Measurements from ENCODE around the gene STX1B. TPM values are rescaled to one million over a fixed set of nuclear protein-coding genes. Genes with fewer than 3 reads are reported as not detected.

STX1B gene
- total RNA-seq, 2 donors from 2014 or later, result 1.3 to 2.1 TPM

DNA sequence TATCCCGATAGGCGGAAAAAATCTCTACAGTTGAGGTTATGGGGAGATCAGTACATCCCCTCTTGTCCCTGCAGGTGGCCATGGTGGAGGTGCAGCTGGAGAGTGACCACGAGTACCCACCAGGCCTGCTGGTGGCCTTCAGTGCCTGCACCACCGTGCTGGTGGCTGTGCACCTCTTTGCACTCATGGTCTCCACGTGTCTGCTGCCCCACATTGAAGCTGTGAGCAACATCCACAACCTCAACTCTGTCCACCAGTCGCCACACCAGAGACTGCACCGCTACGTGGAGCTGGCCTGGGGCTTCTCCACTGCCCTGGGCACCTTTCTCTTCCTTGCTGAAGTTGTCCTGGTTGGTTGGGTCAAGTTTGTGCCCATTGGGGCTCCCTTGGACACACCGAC, 57.3 kb downstream of the STX1B start:
- no peaks in the 10 kb centered on the region for H3K27me3 ChIP-seq
- H3K4me1 ChIP-seq, result peaks cover 0 to 56% of the 10 kb centered on the region in 2 donors
- DNase-seq (ENCODE audit: low spot score), result no peak
- no peak overlapping the region for H3K27ac ChIP-seq
- no peak overlapping the region for H3K4me3 ChIP-seq
- TF ChIP-seq, protein P1, sequence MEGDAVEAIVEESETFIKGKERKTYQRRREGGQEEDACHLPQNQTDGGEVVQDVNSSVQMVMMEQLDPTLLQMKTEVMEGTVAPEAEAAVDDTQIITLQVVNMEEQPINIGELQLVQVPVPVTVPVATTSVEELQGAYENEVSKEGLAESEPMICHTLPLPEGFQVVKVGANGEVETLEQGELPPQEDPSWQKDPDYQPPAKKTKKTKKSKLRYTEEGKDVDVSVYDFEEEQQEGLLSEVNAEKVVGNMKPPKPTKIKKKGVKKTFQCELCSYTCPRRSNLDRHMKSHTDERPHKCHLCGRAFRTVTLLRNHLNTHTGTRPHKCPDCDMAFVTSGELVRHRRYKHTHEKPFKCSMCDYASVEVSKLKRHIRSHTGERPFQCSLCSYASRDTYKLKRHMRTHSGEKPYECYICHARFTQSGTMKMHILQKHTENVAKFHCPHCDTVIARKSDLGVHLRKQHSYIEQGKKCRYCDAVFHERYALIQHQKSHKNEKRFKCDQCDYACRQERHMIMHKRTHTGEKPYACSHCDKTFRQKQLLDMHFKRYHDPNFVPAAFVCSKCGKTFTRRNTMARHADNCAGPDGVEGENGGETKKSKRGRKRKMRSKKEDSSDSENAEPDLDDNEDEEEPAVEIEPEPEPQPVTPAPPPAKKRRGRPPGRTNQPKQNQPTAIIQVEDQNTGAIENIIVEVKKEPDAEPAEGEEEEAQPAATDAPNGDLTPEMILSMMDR (IDR thresholded peaks at IDR 0.05), result no peak
- H3K9me3 ChIP-seq, result no peaks in the 10 kb centered on the region
- H3K36me3 ChIP-seq, result no peaks in the 10 kb centered on the region

DNA sequence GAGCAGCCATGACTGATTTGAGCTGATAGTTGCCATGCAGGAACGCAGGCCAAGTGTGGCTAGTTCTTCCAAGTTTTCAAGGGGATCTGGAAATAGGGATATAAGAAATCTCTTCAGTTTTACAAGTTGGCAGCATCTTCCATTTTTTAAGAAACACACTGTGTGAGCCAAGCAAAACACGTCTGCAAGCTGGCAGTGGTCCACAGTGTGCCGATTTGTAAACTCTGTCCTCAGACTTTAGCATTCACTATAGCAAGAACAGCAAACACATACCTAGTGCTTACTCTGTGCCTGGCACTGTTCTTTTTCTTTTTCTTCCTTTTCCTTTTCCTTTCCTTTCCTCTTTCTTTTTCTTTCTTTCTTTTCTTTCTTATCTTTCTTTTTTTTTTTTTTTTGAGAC, 58.7 kb downstream of the STX1B start:
- peak; percentile 93 for DNase-seq (ENCODE audit: low spot score)
- H3K27me3 ChIP-seq, result no peaks in the 10 kb centered on the region
- H3K4me1 ChIP-seq, result peaks cover 0 to 57% of the 10 kb centered on the region in 2 donors
- H3K9me3 ChIP-seq, result no peaks in the 10 kb centered on the region
- TF ChIP-seq, protein P1 (IDR thresholded peaks at IDR 0.05), result no peak
- no peak overlapping the region for H3K4me3 ChIP-seq
- H3K27ac ChIP-seq, result peak overlapping the region in 1 of 2 donors; percentile 35
- no peaks in the 10 kb centered on the region for H3K36me3 ChIP-seq

DNA sequence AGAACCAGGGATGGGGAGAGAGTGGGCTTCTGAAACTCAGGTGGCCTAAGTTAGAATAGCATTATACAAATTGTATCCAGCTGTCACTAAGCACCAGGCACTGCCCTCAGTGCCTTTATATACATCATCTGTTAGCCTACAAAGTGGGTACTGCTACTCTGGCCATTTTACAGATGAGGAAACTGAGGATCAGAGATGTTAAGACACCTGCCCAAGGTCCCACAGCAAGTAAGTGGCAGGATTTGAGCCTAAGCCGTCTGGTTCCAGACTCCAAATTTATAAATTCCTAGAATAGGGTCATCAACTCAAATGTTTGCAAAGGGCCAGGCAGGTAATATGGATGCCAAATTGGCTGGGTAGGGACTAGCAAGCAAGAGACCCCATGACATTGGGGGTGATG, 59.2 kb downstream of the STX1B start:
- no peak for DNase-seq (ENCODE audit: low spot score)
- Histone ChIP-seq H3K4me3 (no peak overlapping the region), H3K27ac (peak overlapping the region; percentile 95 to 96), H3K4me1 (peaks cover 0 to 52% of the 10 kb centered on the region in 2 donors), H3K9me3 (no peaks in the 10 kb centered on the region), H3K36me3 (no peaks in the 10 kb centered on the region), H3K27me3 (no peaks in the 10 kb centered on the region)
- TF ChIP-seq, protein P1 (IDR thresholded peaks at IDR 0.05), result no peak

DNA sequence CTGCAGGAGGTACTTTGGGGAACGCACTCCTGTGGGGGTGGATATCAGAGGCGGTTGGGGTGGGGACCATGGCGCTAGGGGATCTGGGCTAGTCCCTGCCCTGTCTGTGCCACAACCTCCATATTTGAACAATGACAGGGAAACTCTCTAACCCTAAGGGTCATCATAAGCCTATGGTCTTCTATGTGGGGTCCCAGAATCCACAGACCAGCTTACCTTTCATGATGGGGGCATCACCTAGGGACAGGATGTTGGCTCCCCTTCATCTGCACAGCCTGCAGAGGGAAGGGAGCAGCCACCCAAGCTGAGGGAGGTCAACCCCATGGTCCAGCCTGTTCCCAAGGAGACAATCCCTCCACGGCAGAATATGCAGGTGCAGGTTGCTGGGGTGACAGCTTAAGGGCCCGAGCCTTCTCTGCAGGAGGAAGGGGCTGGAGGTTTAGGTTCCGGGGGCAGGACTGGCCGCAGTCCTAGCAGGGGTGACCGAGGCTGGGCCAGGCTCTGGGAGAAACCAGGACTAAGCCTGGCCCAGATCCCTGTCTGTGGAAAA, 59.8 kb downstream of the STX1B start:
- no peaks in the 10 kb centered on the region for H3K27me3 ChIP-seq
- peak overlapping the region; percentile 95 to 96 for H3K27ac ChIP-seq
- peak overlapping the region in 1 of 2 donors; percentile 99 for H3K4me3 ChIP-seq
- DNase-seq (ENCODE audit: low spot score), result no peak
- H3K9me3 ChIP-seq, result no peaks in the 10 kb centered on the region
- no peaks in the 10 kb centered on the region for H3K36me3 ChIP-seq
- peaks cover 0 to 52% of the 10 kb centered on the region in 2 donors for H3K4me1 ChIP-seq
- TF ChIP-seq, protein P1 (IDR thresholded peaks at IDR 0.05), result no peak

DNA sequence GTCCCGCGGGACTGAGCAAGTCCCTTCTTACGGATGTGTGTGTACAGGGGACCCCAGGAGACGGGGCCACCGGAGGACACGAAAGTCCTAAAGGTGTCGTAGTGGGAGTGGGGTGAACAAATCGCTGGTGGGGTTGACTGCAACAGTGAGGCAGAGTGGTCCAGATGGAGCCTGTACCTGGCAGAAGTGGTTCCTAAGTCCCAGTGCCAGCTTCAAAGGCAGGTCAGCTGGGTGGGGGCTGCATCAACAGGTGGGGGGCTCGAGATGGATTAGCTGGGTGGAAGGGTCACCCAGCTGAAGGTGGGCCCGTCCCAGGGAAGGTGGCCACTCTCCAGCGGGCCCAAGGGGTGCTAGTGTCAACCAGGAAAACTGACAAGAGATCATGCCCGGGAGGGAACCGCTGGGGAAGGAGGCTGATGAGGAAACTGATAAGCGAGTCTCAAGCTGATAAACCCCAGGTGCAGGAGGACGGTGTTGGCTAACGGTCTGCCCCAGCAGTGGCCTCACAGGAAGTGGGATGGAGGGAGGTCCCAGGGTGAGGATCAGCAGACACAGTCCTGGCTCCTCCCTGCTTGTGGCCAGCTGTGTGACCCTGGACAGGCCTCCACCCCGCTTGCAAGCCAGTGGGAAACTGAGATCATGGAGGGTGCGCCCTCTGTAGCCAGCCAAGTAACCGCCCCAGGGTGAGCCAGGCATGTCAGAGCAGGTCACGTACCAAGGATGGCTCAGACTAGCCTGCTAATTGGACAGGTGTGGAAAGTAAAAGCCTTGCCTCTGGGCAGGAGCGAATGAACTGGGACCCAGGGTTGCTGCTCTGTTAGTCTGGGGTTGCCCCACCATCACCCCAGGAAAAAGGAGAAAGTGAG, 60.6 kb downstream of the STX1B start:
- TF ChIP-seq, protein P1 (IDR thresholded peaks at IDR 0.05), result no peak
- Histone ChIP-seq H3K36me3 (no peaks in the 10 kb centered on the region), H3K27me3 (no peaks in the 10 kb centered on the region), H3K9me3 (no peaks in the 10 kb centered on the region), H3K27ac (peak overlapping the region; percentile 95 to 96), H3K4me3 (peak overlapping the region; percentile 80 to 99), H3K4me1 (peaks cover 0 to 52% of the 10 kb centered on the region in 2 donors)
- peak; percentile 97 for DNase-seq (ENCODE audit: low spot score)
